Cardiac muscle cell (in vitro differentiated cells and primary cell): ENCODE results near the gene DTL. TPM values are rescaled to one million over a fixed set of nuclear protein-coding genes. Genes with fewer than 3 reads are reported as not detected.

Source experiments
- DNase-seq, 2 donors: peaks; one replicate each; pipeline versions ENCODE4 v3.0.0 to v3.0.0-alpha.2; 2010 to 2017; ENCODE audit warnings: low read depth in 1 of 2, low spot score in 1 of 2
- H3K27ac ChIP-seq: fragments of 200-600 bp; sonication (generic); 2 replicates; pipeline ENCODE4 v1.5.1; 2016
- H3K27me3 ChIP-seq: fragments of 200-600 bp; sonication (generic); 2 replicates; pipeline ENCODE4 v1.6.0; 2016; ENCODE audit warnings: control low read depth
- H3K36me3 ChIP-seq: fragments of 200-600 bp; sonication (generic); 2 replicates; pipeline ENCODE4 v1.5.1; 2016; ENCODE audit warnings: control low read depth
- H3K4me1 ChIP-seq: fragments of 200-600 bp; sonication (generic); 2 replicates; pipeline ENCODE4 v1.8.1; 2017; ENCODE audit warnings: low read depth, mild to moderate bottlenecking, mixed run types
- H3K4me3 ChIP-seq: fragments of 200-600 bp; sonication (generic); 2 replicates; pipeline ENCODE4 v1.5.1; 2016; ENCODE audit warnings: mild to moderate bottlenecking
- H3K9me3 ChIP-seq: fragments of 200-600 bp; sonication (generic); 2 replicates; pipeline ENCODE4 v1.5.1; 2017; ENCODE audit warnings: low read depth, mild to moderate bottlenecking, control low read depth
- CTCF ChIP-seq: IDR thresholded peaks from 2 replicates; pipeline ENCODE4 v1.5.1; 2012; ENCODE audit warnings: low read depth, mild to moderate bottlenecking, low read length
- polyA plus RNA-seq: library from polyadenylated mRNA; unstranded; fragments of >200 nt; fragmentation: Nextera tagmentation; extraction: Ambion mirVana; gene quantifications from 2 replicates; pipeline ENCODE4 v1.2.1, GENCODE V29; 2016
- total RNA-seq: library from RNA; depleted of rRNA; stranded (reverse); fragments of >200 nt; gene quantifications from 2 replicates; pipeline ENCODE4 v1.2.3, GENCODE V29; 2016

DTL gene
- total and polyA plus RNA-seq, 2 experiments from 2014 or later: 10.7 to 13.6 TPM

- Histone ChIP-seq H3K4me3 (no peak overlapping the region), H3K9me3 (no peaks in the 10 kb centered on the region), H3K4me1 (peaks cover 6% of the 10 kb centered on the region), H3K27me3 (no peaks in the 10 kb centered on the region), H3K36me3 (no peaks in the 10 kb centered on the region), H3K27ac (no peak overlapping the region)
- DNase-seq: no peak
- TF ChIP-seq CTCF: no peak
Measured at GRCh38 chr1:212082765-212083406, 47.3 kb downstream of the DTL start.

GRCh38 chr1:212089560-212090163, 54.1 kb downstream of the DTL start:
- no peak for DNase-seq
- Histone ChIP-seq H3K27me3 (no peaks in the 10 kb centered on the region), H3K36me3 (no peaks in the 10 kb centered on the region), H3K4me3 (no peak overlapping the region), H3K27ac (no peak overlapping the region), H3K9me3 (no peaks in the 10 kb centered on the region), H3K4me1 (peaks cover 15% of the 10 kb centered on the region)
- TF ChIP-seq CTCF: no peak

DNA sequence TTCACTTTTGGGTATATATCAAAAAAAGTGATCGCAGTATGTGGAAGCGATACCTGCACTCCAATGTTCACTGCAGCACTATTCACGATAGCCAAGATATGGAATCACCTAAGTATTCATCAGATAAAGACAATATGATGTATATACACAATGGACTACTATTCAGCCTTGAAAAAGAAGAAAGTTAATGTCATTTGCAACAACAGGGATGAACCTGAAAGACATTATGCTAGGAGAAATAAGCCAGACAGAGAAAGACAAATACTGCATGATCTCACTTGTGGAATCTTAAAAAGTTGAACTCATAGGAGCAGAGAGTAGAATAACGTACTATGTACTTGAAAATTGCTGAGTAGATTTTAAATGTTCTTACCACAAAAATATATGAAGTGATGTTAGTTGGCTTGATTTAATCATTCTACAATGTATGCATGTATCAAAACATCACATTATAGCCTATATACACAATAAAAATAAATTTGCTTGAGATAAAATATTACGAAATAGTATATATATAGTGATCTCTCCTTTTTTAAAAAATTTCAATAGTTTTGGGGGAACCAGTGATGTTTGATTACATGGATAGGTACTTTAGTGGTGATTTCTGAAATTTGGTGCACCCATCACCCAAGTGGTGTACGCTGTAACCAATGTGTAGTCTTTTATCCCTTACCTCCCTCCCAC, 56.0 kb downstream of the DTL start:
- H3K4me1 ChIP-seq: peaks cover 15% of the 10 kb centered on the region
- H3K36me3 ChIP-seq: no peaks in the 10 kb centered on the region
- no peak for TF ChIP-seq CTCF
- no peaks in the 10 kb centered on the region for H3K9me3 ChIP-seq
- no peak for DNase-seq
- H3K27ac ChIP-seq: no peak overlapping the region
- H3K27me3 ChIP-seq: no peaks in the 10 kb centered on the region
- no peak overlapping the region for H3K4me3 ChIP-seq

DNA sequence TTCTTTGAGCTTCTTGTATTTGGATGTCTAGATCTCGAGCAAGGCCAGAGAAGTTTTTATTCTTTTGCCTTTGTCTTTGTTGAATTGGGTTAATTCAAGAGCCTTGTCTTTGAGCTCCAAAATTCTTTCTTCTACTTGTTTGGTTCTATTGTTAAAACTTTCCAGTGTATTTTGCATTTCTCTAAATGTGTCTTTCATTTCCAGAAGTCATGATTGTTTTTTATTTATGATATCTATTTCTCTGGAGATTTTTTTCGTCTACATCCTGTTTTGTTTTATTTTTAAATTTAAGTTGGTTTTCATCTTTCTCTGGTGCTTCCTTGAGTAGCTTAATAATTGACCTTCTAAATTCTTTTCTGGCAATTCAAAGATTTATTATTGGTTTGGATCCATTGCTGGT, 61.8 kb downstream of the DTL start:
- peaks cover 3% of the 10 kb centered on the region for H3K36me3 ChIP-seq
- no peaks in the 10 kb centered on the region for H3K27me3 ChIP-seq
- no peak overlapping the region for H3K27ac ChIP-seq
- H3K9me3 ChIP-seq: no peaks in the 10 kb centered on the region
- DNase-seq: no peak
- no peak for TF ChIP-seq CTCF
- no peak overlapping the region for H3K4me3 ChIP-seq
- H3K4me1 ChIP-seq: no peaks in the 10 kb centered on the region

GRCh38 chr1:212098310-212098709, 62.8 kb downstream of the DTL start:
- DNase-seq: no peak
- TF ChIP-seq CTCF: no peak

More at GRCh38 chr1:212098310-212098709, 62.8 kb downstream of the DTL start:
- H3K9me3 ChIP-seq: no peaks in the 10 kb centered on the region
- no peak overlapping the region for H3K27ac ChIP-seq
- peaks cover 3% of the 10 kb centered on the region for H3K36me3 ChIP-seq
- H3K4me3 ChIP-seq: no peak overlapping the region
- H3K27me3 ChIP-seq: no peaks in the 10 kb centered on the region
- H3K4me1 ChIP-seq: no peaks in the 10 kb centered on the region
